Neural cell (in vitro differentiated cells): ENCODE data around the gene SETBP1. TPM values are rescaled to one million over a fixed set of nuclear protein-coding genes. Genes with fewer than 3 reads are reported as not detected.

Experiments used
- H2AFZ ChIP-seq: fragments of 200-600, 300-800 bp; sonication (generic), shearing (Covaris generic); 2 replicates; pipeline ENCODE4 v1.6.0; 2014; ENCODE audit warnings: low read depth, mild to moderate bottlenecking, antibody characterized with exemption, low read length, moderate library complexity
- H3F3A ChIP-seq: fragments of 200-600 bp; shearing (Covaris generic); 2 replicates; pipeline ENCODE4 v1.6.1; 2016; ENCODE audit warnings: mild to moderate bottlenecking, moderate library complexity, mixed read lengths, antibody characterized with exemption, low read length; ENCODE audit not compliant: insufficient read depth, poor library complexity, severe bottlenecking
- H3K27ac ChIP-seq: fragments of 200-600, 300-800 bp; sonication (generic), shearing (Covaris generic); 2 replicates; pipeline ENCODE4 v1.5.1; 2014; ENCODE audit warnings: mild to moderate bottlenecking, low read length, moderate library complexity
- H3K27me3 ChIP-seq: fragments of 300-800, 200-600 bp; sonication (generic), shearing (Covaris generic); 2 replicates; pipeline ENCODE4 v1.6.0; 2014; ENCODE audit warnings: mild to moderate bottlenecking, low read depth, low read length, moderate library complexity; ENCODE audit not compliant: insufficient read depth
- H3K36me3 ChIP-seq: fragments of 300-800, 200-600 bp; sonication (generic), shearing (Covaris generic); 2 replicates; pipeline ENCODE4 v1.5.1; 2014; ENCODE audit warnings: mild to moderate bottlenecking, antibody characterized with exemption, low read length, moderate library complexity; ENCODE audit not compliant: insufficient read depth
- H3K4me2 ChIP-seq: fragments of 300-800, 200-600 bp; sonication (generic), shearing (Covaris generic); 2 replicates; pipeline ENCODE4 v1.6.0; 2014; ENCODE audit warnings: mild to moderate bottlenecking, low read length
- H3K4me3 ChIP-seq: fragments of 300-800, 200-600 bp; sonication (generic), shearing (Covaris generic); 2 replicates; pipeline ENCODE4 v1.5.1; 2014; ENCODE audit warnings: mild to moderate bottlenecking, low read length, moderate library complexity
- H3K79me2 ChIP-seq: fragments of 200-600 bp; shearing (Covaris generic); replicated peaks from 2 replicates; pipeline ENCODE4 v1.6.0; 2014; ENCODE audit warnings: mild to moderate bottlenecking, low read length, moderate library complexity; ENCODE audit not compliant: insufficient read depth
- H3K9ac ChIP-seq: fragments of 300-800, 200-600 bp; sonication (generic), shearing (Covaris generic); 2 replicates; pipeline ENCODE4 v1.6.1; 2016; ENCODE audit warnings: mild to moderate bottlenecking, low read length, mixed read lengths
- H3K9me2 ChIP-seq: fragments of 200-600 bp; shearing (Covaris generic); 2 replicates; pipeline ENCODE4 v1.6.1; 2016; ENCODE audit warnings: mild to moderate bottlenecking, low read length, mixed read lengths; ENCODE audit not compliant: insufficient read depth
- H3K9me3 ChIP-seq: fragments of 200-600, 300-800 bp; sonication (generic), shearing (Covaris generic); 2 replicates; pipeline ENCODE4 v1.6.1; 2016; ENCODE audit warnings: mild to moderate bottlenecking, mixed run types, low read length, moderate library complexity, mixed read lengths
- H4K20me1 ChIP-seq: fragments of 200-600 bp; shearing (Covaris generic); 2 replicates; pipeline ENCODE4 v1.6.1; 2016; ENCODE audit warnings: mild to moderate bottlenecking, mixed run types; ENCODE audit not compliant: insufficient read depth
- EP300 ChIP-seq: fragments of 450-650 bp; conservative IDR thresholded peaks from 2 replicates; pipeline ENCODE4 v1.6.1; 2014; ENCODE audit warnings: antibody characterized with exemption, mild to moderate bottlenecking, moderate library complexity; ENCODE audit not compliant: poor library complexity, severe bottlenecking
- EZH2 ChIP-seq: fragments of 200-600, 300-800 bp; shearing (Covaris generic), sonication (generic); IDR thresholded peaks from 2 replicates; pipeline ENCODE4 v1.6.1; 2014; ENCODE audit warnings: antibody characterized with exemption, low read length, borderline replicate concordance, mild to moderate bottlenecking; ENCODE audit not compliant: insufficient read depth, poor library complexity, severe bottlenecking
- MXI1 ChIP-seq: fragments of 450-650 bp; conservative IDR thresholded peaks from 2 replicates; pipeline ENCODE4 v1.6.1; 2014; ENCODE audit warnings: antibody characterized with exemption, mild to moderate bottlenecking; ENCODE audit not compliant: poor library complexity, severe bottlenecking
- POLR2AphosphoS5 ChIP-seq: IDR thresholded peaks from 2 replicates; pipeline ENCODE4 v1.6.1; 2012
- RAD21 ChIP-seq: fragments of 450-650 bp; conservative IDR thresholded peaks from 2 replicates; pipeline ENCODE4 v1.6.1; 2014; ENCODE audit warnings: antibody characterized with exemption, mild to moderate bottlenecking, moderate library complexity
- SMC3 ChIP-seq: fragments of 450-650 bp; conservative IDR thresholded peaks from 2 replicates; pipeline ENCODE4 v1.6.1; 2014; ENCODE audit warnings: antibody characterized with exemption, mild to moderate bottlenecking, moderate library complexity; ENCODE audit not compliant: poor library complexity
- TAF1 ChIP-seq: IDR thresholded peaks from 2 replicates; pipeline ENCODE4 v1.6.1; 2012; ENCODE audit warnings: low read depth
- polyA plus RNA-seq: library from polyadenylated mRNA; depleted of rRNA; stranded (reverse); fragments of >200 nt; gene quantifications from 2 replicates; pipeline ENCODE4 v1.2.3, GENCODE V29; 2014
- small RNA-seq, 3 experiments: library from RNA; depleted of rRNA; stranded (forward); fragments of <200 nt; gene quantifications; one replicate each; pipeline ENCODE3, GENCODE V24; 2012
- TF ChIP-seq, protein P1 (sequence below): fragments of 450-650 bp; IDR thresholded peaks from 2 replicates; pipeline ENCODE4 v1.5.1; 2014; ENCODE audit warnings: antibody characterized with exemption, mild to moderate bottlenecking, moderate library complexity; ENCODE audit not compliant: poor library complexity, severe bottlenecking
- TF ChIP-seq, protein P2 (sequence below): IDR thresholded peaks from 2 replicates; pipeline ENCODE4 v1.6.1; 2012; ENCODE audit warnings: borderline replicate concordance

SETBP1 gene
- polyA plus RNA-seq, 1 donor from 2014 or later: 13.7 TPM

DNA sequence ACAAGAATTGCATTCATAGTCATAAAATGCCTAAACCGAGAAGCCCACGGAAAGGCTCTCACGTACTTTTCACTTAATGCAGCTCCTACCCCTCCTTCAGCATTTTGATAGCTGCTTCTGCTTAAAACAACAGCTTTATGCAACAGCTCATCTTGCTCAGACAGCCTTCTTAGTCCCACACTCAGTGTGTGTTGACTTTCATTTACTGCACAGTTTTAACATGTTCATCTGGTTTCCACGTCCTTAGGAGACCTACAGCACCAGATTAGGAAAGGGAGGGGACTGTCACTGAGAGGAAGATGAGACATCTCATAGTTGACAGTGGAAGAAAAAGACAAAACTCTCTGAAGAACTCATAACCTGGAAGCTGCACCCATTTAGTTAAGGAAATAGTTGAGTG is 435.4 kb downstream of the SETBP1 start:
- Histone ChIP-seq H3K27ac (no peak overlapping the region), H3K36me3 (no peaks in the 10 kb centered on the region), H3K9me2 (no peaks in the 10 kb centered on the region), H3K9me3 (no peaks in the 10 kb centered on the region), H4K20me1 (no peaks in the 10 kb centered on the region), H2AFZ (no peak overlapping the region), H3K27me3 (no peaks in the 10 kb centered on the region), H3F3A (no peaks in the 10 kb centered on the region), H3K9ac (no peak overlapping the region), H3K4me2 (no peak overlapping the region), H3K4me3 (no peak overlapping the region), H3K79me2 (no peaks in the 10 kb centered on the region)
- TF ChIP-seq RAD21 (no peak), MXI1 (no peak), TAF1 (no peak), SMC3 (no peak), EP300 (no peak), POLR2AphosphoS5 (no peak), EZH2 (no peak)
- TF ChIP-seq, protein P1, sequence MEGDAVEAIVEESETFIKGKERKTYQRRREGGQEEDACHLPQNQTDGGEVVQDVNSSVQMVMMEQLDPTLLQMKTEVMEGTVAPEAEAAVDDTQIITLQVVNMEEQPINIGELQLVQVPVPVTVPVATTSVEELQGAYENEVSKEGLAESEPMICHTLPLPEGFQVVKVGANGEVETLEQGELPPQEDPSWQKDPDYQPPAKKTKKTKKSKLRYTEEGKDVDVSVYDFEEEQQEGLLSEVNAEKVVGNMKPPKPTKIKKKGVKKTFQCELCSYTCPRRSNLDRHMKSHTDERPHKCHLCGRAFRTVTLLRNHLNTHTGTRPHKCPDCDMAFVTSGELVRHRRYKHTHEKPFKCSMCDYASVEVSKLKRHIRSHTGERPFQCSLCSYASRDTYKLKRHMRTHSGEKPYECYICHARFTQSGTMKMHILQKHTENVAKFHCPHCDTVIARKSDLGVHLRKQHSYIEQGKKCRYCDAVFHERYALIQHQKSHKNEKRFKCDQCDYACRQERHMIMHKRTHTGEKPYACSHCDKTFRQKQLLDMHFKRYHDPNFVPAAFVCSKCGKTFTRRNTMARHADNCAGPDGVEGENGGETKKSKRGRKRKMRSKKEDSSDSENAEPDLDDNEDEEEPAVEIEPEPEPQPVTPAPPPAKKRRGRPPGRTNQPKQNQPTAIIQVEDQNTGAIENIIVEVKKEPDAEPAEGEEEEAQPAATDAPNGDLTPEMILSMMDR: no peak
- TF ChIP-seq, protein P2, sequence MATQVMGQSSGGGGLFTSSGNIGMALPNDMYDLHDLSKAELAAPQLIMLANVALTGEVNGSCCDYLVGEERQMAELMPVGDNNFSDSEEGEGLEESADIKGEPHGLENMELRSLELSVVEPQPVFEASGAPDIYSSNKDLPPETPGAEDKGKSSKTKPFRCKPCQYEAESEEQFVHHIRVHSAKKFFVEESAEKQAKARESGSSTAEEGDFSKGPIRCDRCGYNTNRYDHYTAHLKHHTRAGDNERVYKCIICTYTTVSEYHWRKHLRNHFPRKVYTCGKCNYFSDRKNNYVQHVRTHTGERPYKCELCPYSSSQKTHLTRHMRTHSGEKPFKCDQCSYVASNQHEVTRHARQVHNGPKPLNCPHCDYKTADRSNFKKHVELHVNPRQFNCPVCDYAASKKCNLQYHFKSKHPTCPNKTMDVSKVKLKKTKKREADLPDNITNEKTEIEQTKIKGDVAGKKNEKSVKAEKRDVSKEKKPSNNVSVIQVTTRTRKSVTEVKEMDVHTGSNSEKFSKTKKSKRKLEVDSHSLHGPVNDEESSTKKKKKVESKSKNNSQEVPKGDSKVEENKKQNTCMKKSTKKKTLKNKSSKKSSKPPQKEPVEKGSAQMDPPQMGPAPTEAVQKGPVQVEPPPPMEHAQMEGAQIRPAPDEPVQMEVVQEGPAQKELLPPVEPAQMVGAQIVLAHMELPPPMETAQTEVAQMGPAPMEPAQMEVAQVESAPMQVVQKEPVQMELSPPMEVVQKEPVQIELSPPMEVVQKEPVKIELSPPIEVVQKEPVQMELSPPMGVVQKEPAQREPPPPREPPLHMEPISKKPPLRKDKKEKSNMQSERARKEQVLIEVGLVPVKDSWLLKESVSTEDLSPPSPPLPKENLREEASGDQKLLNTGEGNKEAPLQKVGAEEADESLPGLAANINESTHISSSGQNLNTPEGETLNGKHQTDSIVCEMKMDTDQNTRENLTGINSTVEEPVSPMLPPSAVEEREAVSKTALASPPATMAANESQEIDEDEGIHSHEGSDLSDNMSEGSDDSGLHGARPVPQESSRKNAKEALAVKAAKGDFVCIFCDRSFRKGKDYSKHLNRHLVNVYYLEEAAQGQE: no peak

Small RNA genes within 50 kb of the gene (small RNA-seq; reads per million reads assigned to genes)
- gene MIR4319: 0 reads per million in 3 experiments
